Smooth muscle cell (in vitro differentiated cells): ENCODE results near the gene NRXN2. TPM values are rescaled to one million over a fixed set of nuclear protein-coding genes. Genes with fewer than 3 reads are reported as not detected.
A peak's percentile ranks its signal among the peaks of the same experiment; 100 is the strongest.

Experiments
- DNase-seq: peaks from one replicate; lab custom pipeline; 2025; ENCODE audit not compliant: unreplicated experiment; lab: John Stamatoyannopoulos, UW
- H2AFZ ChIP-seq: fragments of 200-600 bp; sonication (generic); 2 replicates; pipeline ENCODE4 v1.6.0; 2016; ENCODE audit warnings: antibody characterized with exemption, low read depth, mild to moderate bottlenecking
- H3F3A ChIP-seq: fragments of 200-600 bp; sonication (generic); 2 replicates; pipeline ENCODE4 v1.6.0; 2017; ENCODE audit warnings: antibody characterized with exemption, low read depth
- H3K27ac ChIP-seq: fragments of 200-600 bp; sonication (generic); 2 replicates; pipeline ENCODE4 v1.5.1; 2016; ENCODE audit warnings: low read depth, mild to moderate bottlenecking
- H3K27me3 ChIP-seq: fragments of 200-600 bp; sonication (generic); 2 replicates; pipeline ENCODE4 v1.6.1; 2016; ENCODE audit warnings: low read depth, mild to moderate bottlenecking
- H3K36me3 ChIP-seq: fragments of 200-600 bp; sonication (generic); 2 replicates; pipeline ENCODE4 v1.5.1; 2016; ENCODE audit warnings: low read depth
- H3K4me1 ChIP-seq: fragments of 200-600 bp; sonication (generic); 2 replicates; pipeline ENCODE4 v1.5.1; 2016; ENCODE audit warnings: low read depth
- H3K4me2 ChIP-seq: fragments of 200-600 bp; sonication (generic); 2 replicates; pipeline ENCODE4 v1.6.0; 2016; ENCODE audit warnings: mild to moderate bottlenecking
- H3K4me3 ChIP-seq: fragments of 200-600 bp; sonication (generic); 2 replicates; pipeline ENCODE4 v1.5.1; 2016; ENCODE audit warnings: mild to moderate bottlenecking
- H3K79me2 ChIP-seq: fragments of 200-600 bp; sonication (generic); 2 replicates; pipeline ENCODE4 v1.6.0; 2016; ENCODE audit warnings: low read depth, mild to moderate bottlenecking
- H3K9ac ChIP-seq: fragments of 200-600 bp; sonication (generic); 2 replicates; pipeline ENCODE4 v1.6.0; 2016; ENCODE audit warnings: low read depth
- H3K9me3 ChIP-seq: fragments of 200-600 bp; sonication (generic); replicated peaks from 2 replicates; pipeline ENCODE4 v1.5.1; 2016; ENCODE audit warnings: low read depth
- H4K20me1 ChIP-seq: fragments of 200-600 bp; sonication (generic); 2 replicates; pipeline ENCODE4 v1.6.0; 2016; ENCODE audit warnings: low read depth
- CTCF ChIP-seq: fragments of 200-600 bp; sonication (generic); IDR thresholded peaks from 2 replicates; pipeline ENCODE4 v1.5.1; 2017; ENCODE audit warnings: borderline replicate concordance, mild to moderate bottlenecking, antibody characterized with exemption; ENCODE audit not compliant: insufficient read depth, poor library complexity, severe bottlenecking
- WGBS: methylation state at CpG from one replicate; pipeline ENCODE4 v1.1.7; 2016; ENCODE audit warnings: low lambda C conversion rate; 5-methylcytosine and 5-hydroxymethylcytosine counted together
- polyA plus RNA-seq: library from polyadenylated mRNA; unstranded; fragments of >200 nt; fragmentation: Nextera tagmentation; extraction: Ambion mirVana; gene quantifications from 2 replicates; pipeline ENCODE4 v1.2.1, GENCODE V29; 2016
- total RNA-seq: library from RNA; depleted of rRNA; stranded (reverse); fragments of >200 nt; gene quantifications from 2 replicates; pipeline ENCODE4 v1.2.3, GENCODE V29; 2014

Gene NRXN2
- total and polyA plus RNA-seq, 2 experiments from 2014 or later: 1.4 to 1.7 TPM

- no peak for TF ChIP-seq CTCF
- Histone ChIP-seq H3K4me1 (no peaks in the 10 kb centered on the region), H3K4me3 (no peak overlapping the region), H3K36me3 (no peaks in the 10 kb centered on the region), H3K79me2 (no peaks in the 10 kb centered on the region), H3F3A (no peaks in the 10 kb centered on the region), H3K4me2 (no peak overlapping the region), H3K9ac (no peak overlapping the region), H4K20me1 (no peaks in the 10 kb centered on the region), H3K27ac (no peak overlapping the region), H3K27me3 (peaks cover 68% of the 10 kb centered on the region), H2AFZ (no peak overlapping the region), H3K9me3 (no peaks in the 10 kb centered on the region)
- DNase-seq: no peak
- WGBS: 88% methylated on average over 4 of the region's 4 CpGs
Observed at GRCh38 chr11:64717268-64717578, 5.8 kb downstream of the NRXN2 start.

GRCh38 chr11:64716473-64717267 lies 6.3 kb downstream of the NRXN2 start:
- Histone ChIP-seq H4K20me1 (no peaks in the 10 kb centered on the region), H3K27me3 (peaks cover 68% of the 10 kb centered on the region), H3K4me2 (peak overlapping the region; percentile 53), H3K27ac (no peak overlapping the region), H3F3A (no peaks in the 10 kb centered on the region), H2AFZ (no peak overlapping the region), H3K4me3 (no peak overlapping the region), H3K9ac (no peak overlapping the region), H3K36me3 (no peaks in the 10 kb centered on the region), H3K4me1 (no peaks in the 10 kb centered on the region), H3K9me3 (no peaks in the 10 kb centered on the region), H3K79me2 (no peaks in the 10 kb centered on the region)
- no peak for DNase-seq
- 62% methylated on average over 19 of the region's 21 CpGs for WGBS
- no peak for TF ChIP-seq CTCF

- TF ChIP-seq CTCF: no peak
Observed at GRCh38 chr11:64715756-64716472, 7.1 kb downstream of the NRXN2 start.

More at GRCh38 chr11:64715756-64716472, 7.1 kb downstream of the NRXN2 start:
- Histone ChIP-seq H3K27me3 (peaks cover 68% of the 10 kb centered on the region), H3K9me3 (no peaks in the 10 kb centered on the region), H3K9ac (no peak overlapping the region), H2AFZ (no peak overlapping the region), H3K36me3 (no peaks in the 10 kb centered on the region), H3K4me3 (no peak overlapping the region), H3K79me2 (no peaks in the 10 kb centered on the region), H3K27ac (no peak overlapping the region), H3F3A (no peaks in the 10 kb centered on the region), H3K4me2 (peak overlapping the region; percentile 53), H3K4me1 (no peaks in the 10 kb centered on the region), H4K20me1 (no peaks in the 10 kb centered on the region)
- 72% methylated on average over 13 of the region's 13 CpGs for WGBS
- DNase-seq: no peak
